GM18909 (cell line): Measurements from ENCODE around the gene TNS3.

Source experiments
- ATAC-seq: cut with Tn5 transposase; IDR thresholded peaks from one replicate; pipeline ENCODE4 v1.9.1; 2021; ENCODE audit warnings: mild to moderate bottlenecking; ENCODE audit not compliant: unreplicated experiment, poor library complexity

Gene TNS3

GRCh38 chr7:47583739-47584535, 2.0 kb upstream of the TNS3 start:
- ATAC-seq: no peak

- ATAC-seq: no peak
These were observed 1.1 kb upstream of the TNS3 start for GRCh38 chr7:47582764-47583738.

GRCh38 chr7:47581438-47581803, 490 bp downstream of the TNS3 start:
- no peak for ATAC-seq

DNA sequence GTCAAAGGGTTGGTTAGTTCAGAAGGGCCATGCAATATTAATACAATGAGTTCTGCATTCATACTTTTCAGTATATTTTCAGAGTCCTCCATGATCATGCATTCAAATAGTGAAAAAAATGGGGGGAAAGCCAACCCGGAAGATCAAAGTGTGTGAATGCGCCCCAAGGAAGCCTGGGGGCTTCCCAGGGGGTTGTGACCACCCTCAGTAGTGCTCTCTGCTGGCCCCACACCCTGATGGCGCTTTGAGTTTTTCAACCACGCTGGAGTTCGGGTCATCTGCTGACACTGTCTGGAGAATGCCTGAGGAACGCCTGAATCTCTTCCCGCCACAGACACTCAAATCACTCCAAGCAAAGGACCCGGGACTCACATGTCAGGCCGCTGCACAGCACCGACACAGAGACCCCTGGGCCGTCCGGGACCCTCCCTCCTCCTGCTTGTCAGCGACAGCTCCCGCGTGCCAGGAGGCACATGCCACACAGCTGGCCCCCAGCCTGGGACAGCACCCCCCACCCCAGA, 1.0 kb downstream of the TNS3 start:
- ATAC-seq: no peak

GRCh38 chr7:47580175-47580706, 1.7 kb downstream of the TNS3 start:
- ATAC-seq: no peak

- ATAC-seq: no peak
These were observed 2.5 kb downstream of the TNS3 start for GRCh38 chr7:47579458-47579857.

DNA sequence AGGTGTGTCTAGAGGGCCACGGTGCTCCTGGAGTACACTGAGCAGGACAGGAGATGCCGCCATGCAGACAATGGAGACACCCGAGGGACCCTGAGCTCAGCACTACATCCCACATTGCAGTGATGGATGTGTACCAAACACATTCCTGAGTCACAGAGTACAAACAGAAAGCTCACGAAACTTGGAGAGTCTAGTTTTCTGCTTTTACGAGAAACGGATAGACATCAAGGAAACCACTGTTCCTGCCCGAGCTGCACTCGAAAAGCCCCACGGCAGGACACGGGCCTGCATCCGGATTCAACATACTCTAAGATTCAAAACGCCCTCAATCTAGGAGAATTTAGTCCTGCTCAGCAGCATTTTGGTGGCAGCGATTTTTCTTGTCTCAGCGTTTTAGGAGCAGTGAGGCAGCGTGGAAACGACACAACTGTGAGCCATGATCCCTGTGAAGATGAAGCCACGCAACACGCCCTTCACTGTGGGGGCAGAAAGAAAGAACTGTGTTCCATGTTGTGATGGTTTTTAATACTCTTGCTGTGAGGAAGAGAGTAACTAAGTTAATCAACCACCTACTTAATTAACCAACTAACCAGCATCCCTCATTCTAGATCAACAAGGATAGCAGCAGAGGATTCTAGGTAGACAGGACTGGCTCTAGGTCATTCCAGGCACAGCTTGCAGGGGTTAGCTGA, 3.2 kb downstream of the TNS3 start:
- ATAC-seq: no peak

GRCh38 chr7:47577321-47577919, 4.5 kb downstream of the TNS3 start:
- no peak for ATAC-seq

GRCh38 chr7:47576866-47577306, 5.0 kb downstream of the TNS3 start:
- ATAC-seq: no peak

DNA sequence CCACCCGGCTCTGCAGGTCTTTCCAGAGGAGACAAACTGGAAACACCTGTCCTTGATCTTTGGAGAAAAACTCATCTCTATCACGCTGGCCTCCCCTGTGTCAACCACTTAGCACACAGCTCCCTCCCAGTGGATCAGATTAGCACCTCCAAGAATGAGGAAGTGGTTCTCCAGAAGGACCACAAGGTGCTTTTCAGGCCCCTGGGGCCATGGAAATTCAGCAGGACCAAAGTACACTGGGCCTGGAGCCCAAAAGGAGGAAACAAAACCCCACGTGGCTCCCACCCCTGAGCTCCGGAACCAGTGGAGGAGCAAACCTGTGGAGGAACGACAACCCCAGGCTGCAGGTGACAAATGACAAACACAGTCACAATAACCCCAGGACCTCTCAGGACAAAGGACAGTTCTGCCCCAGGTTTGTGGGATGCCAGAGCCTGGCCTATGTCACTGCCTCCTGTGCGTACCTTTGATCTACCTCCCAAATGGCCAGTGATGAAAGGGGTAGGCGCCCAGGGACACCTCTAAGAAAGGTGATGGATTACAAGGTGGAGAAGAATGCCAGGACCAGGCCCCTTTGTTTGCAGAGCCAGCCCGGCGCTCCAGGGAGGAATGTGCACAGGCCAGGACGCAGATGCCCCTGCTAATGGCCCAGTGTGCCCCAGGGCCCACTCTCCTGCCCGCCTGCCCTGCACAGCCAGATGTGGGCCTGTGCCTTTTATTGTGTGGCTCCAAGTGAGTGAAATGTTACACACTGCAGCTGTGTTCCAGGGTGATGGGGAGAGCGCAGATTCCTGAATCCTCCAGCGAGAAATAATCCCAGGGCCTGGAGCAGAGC, 5.7 kb downstream of the TNS3 start:
- ATAC-seq: no peak

GRCh38 chr7:47574482-47575329, 7.2 kb downstream of the TNS3 start:
- ATAC-seq: peak; percentile 84

DNA sequence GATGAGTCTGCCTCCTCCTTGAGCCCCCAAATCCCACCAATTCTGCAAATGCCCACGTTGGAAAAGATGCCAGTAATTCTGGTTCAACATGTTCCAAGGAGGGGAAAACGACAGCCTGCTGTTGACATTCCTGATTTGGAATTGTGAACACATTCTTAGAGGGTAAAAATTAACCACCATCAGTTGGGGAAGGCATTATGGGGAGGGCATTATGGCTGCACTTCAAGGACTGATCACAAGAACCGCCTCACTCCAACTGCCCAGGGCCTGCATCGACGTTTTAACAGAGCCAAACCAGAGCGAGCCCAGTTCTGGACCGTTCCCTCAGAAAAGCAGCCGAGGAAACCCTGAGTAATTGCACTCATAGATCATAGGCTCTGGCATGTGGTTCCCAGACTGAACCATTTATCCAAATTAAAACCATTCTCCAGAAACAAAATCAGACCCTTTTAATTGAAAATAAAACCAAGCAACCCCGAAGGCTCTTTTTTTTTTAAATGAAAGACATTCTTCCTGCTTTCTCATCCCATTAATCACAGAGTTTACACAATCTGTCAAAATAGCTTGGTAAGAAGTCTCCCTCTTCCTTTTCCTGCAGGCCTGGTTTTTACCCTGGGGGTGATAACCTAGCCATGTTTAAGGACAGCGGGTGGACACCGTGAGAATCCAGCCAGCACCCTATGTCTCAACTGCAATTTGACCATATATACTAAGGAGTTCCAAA, 8.0 kb downstream of the TNS3 start:
- no peak for ATAC-seq

GRCh38 chr7:47572939-47573757, 8.8 kb downstream of the TNS3 start:
- ATAC-seq: no peak

DNA sequence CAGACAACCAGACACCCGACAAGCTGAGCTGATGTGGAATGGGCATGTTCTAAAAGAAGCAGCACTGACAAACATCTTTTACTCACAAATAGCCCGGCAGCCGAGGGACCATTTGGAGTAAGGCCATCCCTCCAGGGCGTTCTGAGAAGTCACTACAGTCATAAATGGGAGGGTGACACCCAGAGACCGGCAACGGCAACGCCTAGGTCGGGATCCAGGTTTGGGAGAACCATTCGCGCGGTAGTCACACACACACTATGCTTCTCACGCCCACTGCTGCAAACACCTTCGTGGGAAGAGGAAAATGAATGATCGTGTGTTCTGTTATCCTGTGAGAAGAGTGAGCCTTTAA, 9.8 kb downstream of the TNS3 start:
- ATAC-seq: no peak

DNA sequence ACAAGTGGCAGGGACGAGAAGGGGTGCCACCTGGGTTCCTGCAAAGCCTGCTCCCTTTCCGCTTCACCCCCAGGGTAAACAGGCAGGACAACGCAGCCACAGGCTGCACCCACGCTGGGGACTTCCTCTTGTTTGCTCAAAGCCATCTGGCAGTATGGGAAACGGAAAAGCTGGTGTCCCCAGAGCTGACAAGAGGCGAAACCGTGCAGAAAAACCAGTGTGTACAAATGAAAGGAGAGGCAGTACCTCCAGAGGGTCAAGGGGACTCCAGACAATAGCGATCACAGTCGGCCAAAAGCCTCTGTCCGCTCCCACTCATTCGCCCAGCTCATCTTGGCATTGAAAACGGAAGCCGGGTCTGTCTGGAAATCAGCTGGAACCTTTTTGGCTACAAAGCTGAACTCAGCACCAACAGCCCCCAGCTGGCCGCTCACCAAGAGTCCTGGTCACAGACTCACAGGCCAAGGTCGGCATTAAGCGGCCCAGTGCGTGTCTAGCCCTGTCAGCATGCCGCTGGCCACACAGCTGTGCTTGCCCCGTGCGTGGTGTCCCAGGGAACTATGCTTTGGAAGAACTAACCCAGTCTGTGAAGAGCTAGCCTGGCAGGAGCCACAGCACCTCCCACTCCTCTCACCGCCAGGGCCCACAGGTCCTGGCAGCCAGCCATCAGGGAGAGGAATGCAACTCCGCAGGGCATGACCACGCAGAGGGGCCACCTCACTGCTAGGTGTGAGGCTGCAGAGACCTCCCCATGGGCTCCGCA, 10.4 kb downstream of the TNS3 start:
- no peak for ATAC-seq

DNA sequence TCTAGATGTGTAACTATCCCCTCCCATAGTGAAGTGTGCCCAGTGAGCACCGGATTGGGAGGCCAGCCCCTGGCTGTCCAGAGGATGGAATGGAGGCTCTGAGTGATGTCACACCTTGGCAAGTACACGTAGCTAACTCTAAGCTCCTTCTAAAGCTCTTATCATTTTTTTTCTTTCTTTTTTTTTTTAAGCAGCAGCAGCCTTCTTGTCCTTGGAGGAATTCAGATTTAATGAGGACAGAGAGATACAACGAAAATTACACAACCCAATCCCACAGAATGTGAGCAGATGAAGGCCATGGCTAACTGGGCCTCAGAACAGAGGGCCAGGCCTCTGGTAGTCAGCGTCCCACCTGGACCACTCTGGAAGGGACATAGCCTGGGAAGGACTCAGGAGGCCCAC, 11.3 kb downstream of the TNS3 start:
- no peak for ATAC-seq
